Motor neuron (in vitro differentiated cells): ENCODE results near the gene IGSF21. TPM values are rescaled to one million over a fixed set of nuclear protein-coding genes. Genes with fewer than 3 reads are reported as not detected.

Experiments
- ATAC-seq, 8 experiments: fragments of 200-7000 bp; cut with Tn5 transposase; replicated peaks in 6 of 8; 2 replicates each; pipeline ENCODE4 v1.8.0; 2021; ENCODE audit warnings: mild to moderate bottlenecking in 8 of 8, moderate library complexity in 8 of 8
- H3K27ac ChIP-seq, 2 donors: fragments of 250-450 bp; sonication (Bioruptor Pico); 2 replicates each; pipeline ENCODE4 v1.9.0; 2021; ENCODE audit warnings: antibody characterized with exemption in 2 of 2, mild to moderate bottlenecking in 2 of 2, moderate library complexity in 1 of 2
- H3K4me1 ChIP-seq, 2 donors: fragments of 250-450 bp; sonication (Bioruptor Pico); replicated peaks in 1 of 2; 2 replicates each; pipeline ENCODE4 v1.6.1; 2021; ENCODE audit warnings: antibody characterized with exemption in 2 of 2, mild to moderate bottlenecking in 2 of 2, moderate library complexity in 1 of 2
- H3K4me3 ChIP-seq, 5 donors: fragments of 250-450 bp; sonication (Bioruptor Pico); 2 replicates each; pipeline ENCODE4 v1.9.0; 2021; ENCODE audit warnings: antibody characterized with exemption in 5 of 5, mild to moderate bottlenecking in 5 of 5, moderate library complexity in 4 of 5
- WGBS, 10 experiments: fragments of 450-650 bp; shearing (Covaris generic); methylation state at CpG; one replicate each; pipeline ENCODE4 v1.0.0; 2022; 5-methylcytosine and 5-hydroxymethylcytosine counted together
- in situ Hi-C, 9 experiments: fragments of 400-800 bp; cut with MboI; loops; one replicate each; pipeline ENCODE4 v1.15.0; 2021; ENCODE audit warnings: low sequenced_read_pairs in 9 of 9, low pct_unique_long_range_greater_than_20kb in 2 of 9; ENCODE audit not compliant: unreplicated experiment in 9 of 9
- total RNA-seq, 8 experiments: library from RNA; unstranded; fragments of 300-600 nt; gene quantifications; 2 replicates each; pipeline versions ENCODE4 v1.2.3 to v1.2.4, GENCODE V29; 2022

The IGSF21 gene
- total RNA-seq, 8 experiments from 2014 or later = 0.36 to 74.2 (median 5.4) TPM

GRCh38 chr1:18247151-18247550 lies 139.6 kb downstream of the IGSF21 start:
- Histone ChIP-seq H3K4me1 (peaks cover 0 to 19% of the 10 kb centered on the region in 2 donors), H3K4me3 (no peak overlapping the region), H3K27ac (peak overlapping the region in 1 of 2 donors; percentile 42)
- 0 to 61% (median 41%) methylated on average over 1 to 4 of the region's 4 CpGs; no CpG with 5 or more reads in 6 of the 10 experiments for WGBS, 10 experiments
- ATAC-seq = no peak
- in situ Hi-C loops = loop anchor here in 1 of 9 experiments (25.0 kb wide), 1 partner anchor 335 kb away; no protein-coding TSS in a partner anchor

GRCh38 chr1:18249631-18250030 lies 142.0 kb downstream of the IGSF21 start:
- no peak for ATAC-seq
- H3K4me1 ChIP-seq = peaks cover 0 to 19% of the 10 kb centered on the region in 2 donors
- H3K4me3 ChIP-seq = no peak overlapping the region
- no peak overlapping the region for H3K27ac ChIP-seq
- WGBS, 10 experiments = no CpG with 5 or more reads among the region's 3 CpGs
- in situ Hi-C loops = loop anchor here in 1 of 9 experiments (25.0 kb wide), 1 partner anchor 337 kb away; no protein-coding TSS in a partner anchor

- no peak for ATAC-seq
- Histone ChIP-seq H3K27ac (no peak overlapping the region), H3K4me1 (peaks cover 13 to 34% of the 10 kb centered on the region in 2 donors), H3K4me3 (no peak overlapping the region)
- in situ Hi-C loops = no loop called here
- WGBS, 10 experiments = 0 to 80% (median 51%) methylated on average over 1 to 4 of the region's 4 CpGs; no CpG with 5 or more reads in 2 of the 10 experiments
Observed at GRCh38 chr1:18253093-18253492, 145.5 kb downstream of the IGSF21 start.

GRCh38 chr1:18256282-18257235 lies 149.0 kb downstream of the IGSF21 start:
- H3K4me3 ChIP-seq = no peak overlapping the region
- ATAC-seq = peak; percentile 39 to 85 (median 69)
- peaks cover 13 to 30% of the 10 kb centered on the region in 2 donors for H3K4me1 ChIP-seq
- in situ Hi-C loops = no loop called here
- no peak overlapping the region for H3K27ac ChIP-seq
- 0 to 100% (median 38%) methylated on average over 1 to 16 of the region's 18 CpGs for WGBS, 10 experiments

- Histone ChIP-seq H3K4me3 (no peak overlapping the region), H3K27ac (no peak overlapping the region), H3K4me1 (peaks cover 13 to 30% of the 10 kb centered on the region in 2 donors)
- in situ Hi-C loops = no loop called here
- ATAC-seq = peak in 5 of 8 experiments; percentile 26 to 90 (median 80)
- 0 to 67% (median 29%) methylated on average over 1 to 3 of the region's 3 CpGs; no CpG with 5 or more reads in 4 of the 10 experiments for WGBS, 10 experiments
Observed at GRCh38 chr1:18257778-18258177, 150.2 kb downstream of the IGSF21 start.

GRCh38 chr1:18261891-18262290 lies 154.3 kb downstream of the IGSF21 start:
- in situ Hi-C loops = no loop called here
- ATAC-seq = no peak
- H3K27ac ChIP-seq = no peak overlapping the region
- WGBS, 10 experiments = 0 to 100% (median 50%) methylated on average over 1 to 4 of the region's 4 CpGs; no CpG with 5 or more reads in 3 of the 10 experiments
- H3K4me3 ChIP-seq = no peak overlapping the region
- peaks cover 7 to 25% of the 10 kb centered on the region in 2 donors for H3K4me1 ChIP-seq

- no peak for ATAC-seq
- whole genome bisulfite sequencing, 10 experiments = 0 to 80% (median 25%) methylated on average over 1 to 6 of the region's 6 CpGs; no CpG with 5 or more reads in 3 of the 10 experiments
- no peak overlapping the region for H3K4me3 ChIP-seq
- no peak overlapping the region for H3K27ac ChIP-seq
- H3K4me1 ChIP-seq = peaks cover 4 to 17% of the 10 kb centered on the region in 2 donors
- in situ Hi-C loops = no loop called here
Observed at GRCh38 chr1:18262726-18263125, 155.1 kb downstream of the IGSF21 start.

- peaks cover 0 to 11% of the 10 kb centered on the region in 2 donors for H3K4me1 ChIP-seq
- no peak overlapping the region for H3K27ac ChIP-seq
- ATAC-seq = no peak
- in situ Hi-C loops = no loop called here
- no peak overlapping the region for H3K4me3 ChIP-seq
- 0 to 59% (median 44%) methylated on average over 1 to 5 of the region's 5 CpGs; no CpG with 5 or more reads in 2 of the 10 experiments for WGBS, 10 experiments
Observed at GRCh38 chr1:18263547-18264120, 156.0 kb downstream of the IGSF21 start.

GRCh38 chr1:18264450-18265039 lies 156.9 kb downstream of the IGSF21 start:
- Histone ChIP-seq H3K4me3 (no peak overlapping the region), H3K4me1 (peaks cover 0 to 11% of the 10 kb centered on the region in 2 donors), H3K27ac (no peak overlapping the region)
- in situ Hi-C loops = no loop called here
- 0 to 80% (median 46%) methylated on average over 1 to 6 of the region's 6 CpGs for WGBS, 10 experiments
- peak in 4 of 8 experiments; percentile 30 to 74 (median 56) for ATAC-seq

- 0 to 100% (median 68%) methylated on average over 1 to 9 of the region's 9 CpGs; no CpG with 5 or more reads in 4 of the 10 experiments for WGBS, 10 experiments
- no peak overlapping the region for H3K4me3 ChIP-seq
- H3K27ac ChIP-seq = no peak overlapping the region
- no peak for ATAC-seq
- peaks cover 0 to 11% of the 10 kb centered on the region in 2 donors for H3K4me1 ChIP-seq
- in situ Hi-C loops = no loop called here
Observed at GRCh38 chr1:18265641-18266040, 158.0 kb downstream of the IGSF21 start.

- H3K27ac ChIP-seq = no peak overlapping the region
- H3K4me3 ChIP-seq = no peak overlapping the region
- H3K4me1 ChIP-seq = peaks cover 0 to 11% of the 10 kb centered on the region in 2 donors
- in situ Hi-C loops = no loop called here
- ATAC-seq = no peak
- 0 to 100% (median 46%) methylated on average over 1 to 2 of the region's 2 CpGs; no CpG with 5 or more reads in 5 of the 10 experiments for WGBS, 10 experiments
Observed at GRCh38 chr1:18266391-18266790, 158.8 kb downstream of the IGSF21 start.

- in situ Hi-C loops = no loop called here
- no peak overlapping the region for H3K4me3 ChIP-seq
- H3K27ac ChIP-seq = no peak overlapping the region
- no peak for ATAC-seq
- WGBS, 10 experiments = 86% methylated on average over 1 of the region's 2 CpGs; no CpG with 5 or more reads in 9 of the 10 experiments
- peaks cover 0 to 2% of the 10 kb centered on the region in 2 donors for H3K4me1 ChIP-seq
Observed at GRCh38 chr1:18271336-18271735, 163.7 kb downstream of the IGSF21 start.
